Liver (tissue), 9 donors: Measurements from ENCODE around the gene PPM1D. TPM values are rescaled to one million over a fixed set of nuclear protein-coding genes. Genes with fewer than 3 reads are reported as not detected.

Experiments
- DNase-seq: peaks from one replicate; pipeline ENCODE4 v3.0.0-alpha.2; 2017; ENCODE audit warnings: low spot score
- H3K27ac ChIP-seq, 2 donors: one replicate each; pipeline ENCODE4 v1.7.0; 2013; ENCODE audit warnings: inconsistent platforms in 2 of 2, low read length in 2 of 2, control low read depth in 1 of 2, low read depth in 1 of 2, mild to moderate bottlenecking in 1 of 2
- H3K27me3 ChIP-seq, 4 donors: one replicate each; pipeline versions ENCODE4 v1.6.1 to v1.7.0; 2013; ENCODE audit warnings: low read length in 3 of 4, inconsistent platforms in 1 of 4, mild to moderate bottlenecking in 1 of 4, moderate library complexity in 1 of 4; ENCODE audit not compliant: control insufficient read depth in 4 of 4, insufficient read depth in 4 of 4
- H3K36me3 ChIP-seq, 4 donors: one replicate each; pipeline versions ENCODE4 v1.6.1 to v1.7.0; 2013; ENCODE audit warnings: low read length in 3 of 4, mild to moderate bottlenecking in 3 of 4, low read depth in 1 of 4, moderate library complexity in 1 of 4; ENCODE audit not compliant: control insufficient read depth in 4 of 4, insufficient read depth in 3 of 4
- H3K4me1 ChIP-seq, 4 donors: one replicate each; pipeline versions ENCODE4 v1.6.1 to v1.7.0; 2013; ENCODE audit warnings: low read length in 3 of 4, mild to moderate bottlenecking in 3 of 4, moderate library complexity in 1 of 4; ENCODE audit not compliant: control insufficient read depth in 4 of 4, insufficient read depth in 4 of 4
- H3K4me3 ChIP-seq, 3 donors: one replicate each; pipeline versions ENCODE4 v1.6.1 to v1.7.0; 2013; ENCODE audit warnings: low read length in 3 of 3, control low read depth in 1 of 3, low read depth in 1 of 3, mild to moderate bottlenecking in 1 of 3
- H3K9ac ChIP-seq, 2 donors: one replicate each; pipeline ENCODE4 v1.7.0; 2013; ENCODE audit warnings: low read length in 2 of 2, mild to moderate bottlenecking in 2 of 2, moderate library complexity in 2 of 2, control low read depth in 1 of 2, low read depth in 1 of 2
- H3K9me3 ChIP-seq, 4 donors: one replicate each; pipeline versions ENCODE4 v1.6.1 to v1.7.0; 2013; ENCODE audit warnings: low read length in 3 of 4; ENCODE audit not compliant: control insufficient read depth in 4 of 4
- CTCF ChIP-seq: fragments of 150-350 bp; IDR thresholded peaks from 2 replicates; pipeline ENCODE4 v1.5.1; 2017; ENCODE audit warnings: improper control_type of control experiment, low read depth, low read length; ENCODE audit not compliant: missing input control
- EGR1 ChIP-seq, 2 donors: IDR thresholded peaks; 2 replicates each; pipeline ENCODE4 v1.6.1; 2016 to 2018; ENCODE audit warnings: antibody characterized with exemption in 2 of 2, low read depth in 2 of 2
- FOXA1 ChIP-seq: IDR thresholded peaks from 2 replicates; pipeline ENCODE4 v1.6.1; 2016; ENCODE audit warnings: antibody characterized with exemption
- FOXA2 ChIP-seq: IDR thresholded peaks from 2 replicates; pipeline ENCODE4 v1.6.1; 2016; ENCODE audit warnings: antibody characterized with exemption
- GABPA ChIP-seq, 2 donors: IDR thresholded peaks in 1 of 2; conservative IDR thresholded peaks in 1 of 2; 2 replicates each; pipeline ENCODE4 v1.6.1; 2016; ENCODE audit warnings: antibody characterized with exemption in 2 of 2, mild to moderate bottlenecking in 1 of 2, moderate library complexity in 1 of 2
- HNF4A ChIP-seq, 2 donors: conservative IDR thresholded peaks; 2 replicates each; pipeline ENCODE4 v1.6.1; 2016; ENCODE audit warnings: antibody characterized with exemption in 2 of 2, mild to moderate bottlenecking in 2 of 2
- HNF4G ChIP-seq: IDR thresholded peaks from 2 replicates; pipeline ENCODE4 v1.6.1; 2016; ENCODE audit warnings: antibody characterized with exemption
- JUND ChIP-seq, 2 donors: IDR thresholded peaks; 2 replicates each; pipeline ENCODE4 v1.6.1; 2016; ENCODE audit warnings: antibody characterized with exemption in 2 of 2
- MAX ChIP-seq: IDR thresholded peaks from 2 replicates; pipeline ENCODE4 v1.6.1; 2016; ENCODE audit warnings: antibody characterized with exemption
- NR2F2 ChIP-seq: IDR thresholded peaks from 2 replicates; pipeline ENCODE4 v1.6.1; 2016; ENCODE audit warnings: antibody characterized with exemption
- RAD21 ChIP-seq, 2 donors: IDR thresholded peaks; 2 replicates each; pipeline ENCODE4 v1.6.1; 2016; ENCODE audit warnings: antibody characterized with exemption in 2 of 2, mild to moderate bottlenecking in 2 of 2
- REST ChIP-seq: IDR thresholded peaks from 2 replicates; pipeline ENCODE4 v1.6.1; 2016; ENCODE audit warnings: antibody characterized with exemption, mild to moderate bottlenecking
- RXRA ChIP-seq, 2 donors: IDR thresholded peaks; 2 replicates each; pipeline ENCODE4 v1.6.1; 2017 to 2018; ENCODE audit warnings: antibody characterized with exemption in 2 of 2, mild to moderate bottlenecking in 1 of 2
- SP1 ChIP-seq: IDR thresholded peaks from 2 replicates; pipeline ENCODE4 v1.6.1; 2018; ENCODE audit warnings: antibody characterized with exemption, mild to moderate bottlenecking
- TAF1 ChIP-seq: conservative IDR thresholded peaks from 2 replicates; pipeline ENCODE4 v1.6.1; 2016; ENCODE audit warnings: antibody characterized with exemption, mild to moderate bottlenecking
- YY1 ChIP-seq: IDR thresholded peaks from 2 replicates; pipeline ENCODE4 v1.6.1; 2016; ENCODE audit warnings: antibody characterized with exemption, mild to moderate bottlenecking
- ZBTB33 ChIP-seq: IDR thresholded peaks from 2 replicates; pipeline ENCODE4 v1.6.1; 2016; ENCODE audit warnings: antibody characterized with exemption
- WGBS: extraction: QIAGEN DNeasy Blood & Tissue Kit; methylation state at CpG from one replicate; pipeline ENCODE4 v1.1.7; 2013; 5-methylcytosine and 5-hydroxymethylcytosine counted together
- polyA plus RNA-seq, 2 donors: library from polyadenylated mRNA; stranded (reverse) in 1 of 2; unstranded in 1 of 2; fragments of 200-250 nt in 1 of 2; fragments of >200 nt in 1 of 2; fragmentation: Nextera tagmentation in 1 of 2; extraction: Ambion mirVana in 1 of 2; gene quantifications; one replicate each; pipeline versions ENCODE4 v1.2.1 to v1.2.3, GENCODE V29; 2013 to 2015
- total RNA-seq, 2 donors: library from RNA; depleted of rRNA; stranded (reverse); fragments of >200 nt; gene quantifications; one replicate each; pipeline ENCODE4 v1.2.3, GENCODE V29; 2014
- donor health status: healthy.
- donor health status: healthy.
- donor health status: healthy.
- donor health status: healthy.
- donor health status: healthy.

Gene PPM1D
- total and polyA plus RNA-seq, 4 donors: 2.0 to 8.7 (median 5.0) TPM

- Histone ChIP-seq H3K27me3 (no peaks in the 10 kb centered on the region), H3K4me1 (peaks cover 2 to 26% (median 20%) of the 10 kb centered on the region in 4 donors), H3K9me3 (peaks cover 0 to 2% (median 0%) of the 10 kb centered on the region in 4 donors), H3K9ac (no peak overlapping the region), H3K36me3 (no peaks in the 10 kb centered on the region), H3K4me3 (peak overlapping the region; percentile 28 to 65 (median 44)), H3K27ac (peak overlapping the region; percentile 28 to 48)
- WGBS: 56% methylated on average over 8 of the region's 8 CpGs
- no peak for TF ChIP-seq HNF4G
- TF ChIP-seq FOXA1: no peak
- no peak for TF ChIP-seq TAF1
- no peak for TF ChIP-seq CTCF
- TF ChIP-seq RXRA (IDR thresholded peaks at IDR 0.05): no peak
- no peak for TF ChIP-seq MAX
- TF ChIP-seq HNF4A (conservative IDR thresholded peaks at IDR 0.05): no peak
- no peak for TF ChIP-seq RAD21 (IDR thresholded peaks at IDR 0.05)
- no peak for TF ChIP-seq SP1
- no peak for TF ChIP-seq EGR1 (IDR thresholded peaks at IDR 0.05; ENCODE audit: low read depth in 2 of 2)
- no peak for TF ChIP-seq GABPA (IDR thresholded peaks at IDR 0.05 in 1 of 2, conservative IDR thresholded peaks at IDR 0.05 in 1 of 2)
- TF ChIP-seq ZBTB33: no peak
- no peak for TF ChIP-seq NR2F2
- TF ChIP-seq REST: no peak
- TF ChIP-seq YY1: no peak
- TF ChIP-seq JUND (IDR thresholded peaks at IDR 0.05): no peak
- no peak for TF ChIP-seq FOXA2
- no peak for DNase-seq
These were observed 40.4 kb upstream of the PPM1D start for GRCh38 chr17:60559659-60559994.
